Activated gamma-delta T cell treated with anti-CD3 and anti-CD28 coated beads, Interleukin-2, amount 50 U/mL, for 16 hours (primary cell): ENCODE measurements around the gene RPUSD1.
"Not testable (repeated sequence)": the region's sequence is repeated elsewhere in the genome, so short reads cannot be mapped to it uniquely, and the experiment has no call there.

Experiments used
- DNase-seq: peaks from one replicate; pipeline ENCODE4 v3.0.0-alpha.2; 2020; ENCODE audit warnings: low read depth

RPUSD1 gene

DNA sequence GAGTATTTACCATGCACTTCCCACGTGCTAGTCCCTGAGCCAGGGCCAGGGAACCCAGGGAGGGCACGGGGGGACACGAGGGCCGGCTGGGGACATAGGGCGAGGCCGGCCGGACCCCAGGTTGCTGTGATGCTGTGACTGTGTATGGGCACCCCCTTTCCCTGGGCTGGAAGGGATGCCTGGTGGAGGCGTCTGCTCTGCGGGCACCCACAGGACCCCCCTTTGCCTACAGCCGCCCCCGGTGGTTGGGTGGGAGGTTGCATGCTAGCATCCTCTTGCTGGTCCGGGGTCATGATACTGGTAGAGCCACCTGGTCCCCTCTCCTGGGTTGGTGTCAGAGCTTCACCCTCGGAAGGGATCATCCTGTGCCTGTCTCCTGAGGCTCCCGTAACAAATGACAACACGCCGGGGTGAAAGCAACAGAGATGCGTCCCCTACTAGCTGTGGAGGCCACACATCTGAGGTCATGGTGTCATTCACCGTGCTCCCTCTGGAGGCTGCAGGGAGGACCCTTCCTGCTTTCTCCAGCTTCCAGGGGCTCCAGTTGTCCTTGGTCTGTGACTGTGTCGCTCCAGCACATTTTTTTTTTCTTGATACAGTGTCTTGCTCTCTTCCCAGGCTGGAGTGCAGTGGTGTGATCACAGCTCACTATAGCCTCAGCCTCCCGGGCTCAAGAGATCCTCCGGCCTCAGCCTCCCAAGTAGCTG lies 44.2 kb downstream of the RPUSD1 start:
- DNase-seq: no peak

- not testable (repeated sequence) for DNase-seq
These were observed 45.3 kb downstream of the RPUSD1 start for GRCh38 chr16:742894-743293.

- DNase-seq: no peak
These were observed 46.1 kb downstream of the RPUSD1 start for GRCh38 chr16:741986-742629.

- DNase-seq: peak; percentile 83
These were observed 47.2 kb downstream of the RPUSD1 start, which contains the start of gene CIAO3 for GRCh38 chr16:740764-741505. Gene CIAO3, minus strand, starts transcription at chr16:740997. Its CDS starts 12 bp downstream, at chr16:740985.

DNA sequence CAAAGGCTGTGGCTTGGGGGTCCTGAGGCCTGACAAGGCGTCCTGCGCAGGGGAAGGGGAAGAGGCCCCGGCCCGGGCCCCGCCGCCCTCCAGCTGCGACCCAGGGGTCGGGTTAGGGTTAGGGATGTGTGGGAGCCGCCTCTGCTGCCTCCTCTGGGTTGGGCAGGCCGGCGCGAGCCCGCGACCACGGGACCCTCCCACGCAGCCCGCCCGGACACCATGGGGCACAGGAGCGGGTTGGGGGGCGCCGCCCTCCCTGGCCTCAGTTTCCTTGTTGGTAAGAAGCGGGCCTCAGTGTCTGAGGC lies 47.8 kb downstream of the RPUSD1 start:
- no peak for DNase-seq

GRCh38 chr16:739560-740458 lies 48.4 kb downstream of the RPUSD1 start:
- no peak for DNase-seq

GRCh38 chr16:736936-737481 lies 51.2 kb downstream of the RPUSD1 start:
- DNase-seq: no peak

- no peak for DNase-seq
These were observed 52.2 kb downstream of the RPUSD1 start for GRCh38 chr16:735982-736453.

GRCh38 chr16:734981-735881 lies 53.0 kb downstream of the RPUSD1 start:
- DNase-seq: no peak
